IMR-90 (cell line): ENCODE results near the gene AMER2. TPM values are rescaled to one million over a fixed set of nuclear protein-coding genes. Genes with fewer than 3 reads are reported as not detected.

Source experiments
- ATAC-seq: fragments of 200-7000 bp; cut with Tn5 transposase; 2 replicates; pipeline ENCODE4 v1.9.1; 2020; ENCODE audit warnings: low read depth, mild to moderate bottlenecking, moderate library complexity
- BruUV-seq: library from RNA; stranded (reverse); fragments of 400-500 nt; replicated peaks from 2 replicates; lab custom pipeline; 2021; lab: Mats Ljungman, UMichigan
- CTCF ChIA-PET: fragments of 300-600 bp; formaldehyde crosslinking; extraction: SDS; loops from one replicate; lab custom pipeline; 2021; ENCODE audit warnings: antibody characterized with exemption; lab: Yijun Ruan, JAX
- POLR2A ChIA-PET: fragments of 300-600 bp; sonication (Branson Sonifier 250); formaldehyde crosslinking; loops from one replicate; lab custom pipeline; 2022; ENCODE audit warnings: antibody characterized with exemption; ENCODE audit not compliant: unreplicated experiment; lab: Charles Lee
- DNase-seq: peaks from one replicate; pipeline ENCODE4 v3.0.0; 2013
- H2AFZ ChIP-seq: replicated peaks from 2 replicates; pipeline ENCODE3; 2013; ENCODE audit warnings: low read length, mild to moderate bottlenecking; ENCODE audit not compliant: poor library complexity
- H2AK5ac ChIP-seq: 2 replicates; pipeline ENCODE4 v1.6.1; 2013; ENCODE audit warnings: low read depth, low read length, inconsistent platforms
- H2AK9ac ChIP-seq: replicated peaks from 2 replicates; pipeline ENCODE3; 2013; ENCODE audit warnings: mild to moderate bottlenecking, low read depth, low read length, moderate library complexity; ENCODE audit not compliant: poor library complexity
- H2BK120ac ChIP-seq: 2 replicates; pipeline ENCODE4 v1.6.1; 2013; ENCODE audit warnings: low read depth, low read length, inconsistent platforms
- H2BK15ac ChIP-seq: 3 replicates; pipeline ENCODE4 v1.6.1; 2013; ENCODE audit warnings: low read depth, low read length, inconsistent platforms
- H2BK20ac ChIP-seq: 2 replicates; pipeline ENCODE4 v1.6.1; 2013; ENCODE audit warnings: low read depth, mild to moderate bottlenecking, inconsistent platforms, low read length, moderate library complexity
- H2BK5ac ChIP-seq: 2 replicates; pipeline ENCODE4 v1.6.1; 2013; ENCODE audit warnings: mild to moderate bottlenecking, low read depth, low read length, inconsistent platforms; ENCODE audit not compliant: poor library complexity, severe bottlenecking
- H3K14ac ChIP-seq: replicated peaks from 2 replicates; pipeline ENCODE4 v1.6.1; 2013; ENCODE audit warnings: low read depth, low read length, inconsistent platforms
- H3K18ac ChIP-seq: 2 replicates; pipeline ENCODE4 v1.6.1; 2013; ENCODE audit warnings: low read depth, low read length, control low read depth
- H3K23ac ChIP-seq: 2 replicates; pipeline ENCODE4 v1.6.1; 2013; ENCODE audit warnings: low read depth, low read length, inconsistent platforms
- H3K27ac ChIP-seq: 2 replicates; pipeline ENCODE4 v1.5.1; 2013; ENCODE audit warnings: mild to moderate bottlenecking, control low read depth, low read length; ENCODE audit not compliant: insufficient read depth
- H3K27me3 ChIP-seq: 2 replicates; pipeline ENCODE4 v1.6.1; 2013; ENCODE audit warnings: low read length; ENCODE audit not compliant: control insufficient read depth, insufficient read depth
- H3K36me3 ChIP-seq: 2 replicates; pipeline ENCODE4 v1.6.1; 2013; ENCODE audit warnings: low read length, mixed read lengths; ENCODE audit not compliant: control insufficient read depth, insufficient read depth
- H3K4ac ChIP-seq: 2 replicates; pipeline ENCODE4 v1.6.1; 2013; ENCODE audit warnings: low read depth, low read length, inconsistent platforms
- H3K4me1 ChIP-seq: 2 replicates; pipeline ENCODE4 v1.6.1; 2013; ENCODE audit warnings: low read length, mixed read lengths; ENCODE audit not compliant: control insufficient read depth, insufficient read depth
- H3K4me2 ChIP-seq: 2 replicates; pipeline ENCODE4 v1.6.1; 2013; ENCODE audit warnings: low read depth, mild to moderate bottlenecking, control low read depth, low read length, moderate library complexity
- H3K4me3 ChIP-seq: 2 replicates; pipeline ENCODE4 v1.5.1; 2013; ENCODE audit warnings: low read depth, mild to moderate bottlenecking, control low read depth, low read length, moderate library complexity; ENCODE audit not compliant: insufficient read depth
- H3K56ac ChIP-seq: 2 replicates; pipeline ENCODE4 v1.6.1; 2013; ENCODE audit warnings: low read length, inconsistent platforms; ENCODE audit not compliant: insufficient read depth; ENCODE audit errors: extremely low read depth
- H3K79me1 ChIP-seq, 2 experiments: 2 replicates each; pipeline ENCODE4 v1.6.1; 2013; ENCODE audit warnings: low read length in 2 of 2, inconsistent platforms in 1 of 2, low read depth in 1 of 2
- H3K9ac ChIP-seq: 2 replicates; pipeline ENCODE4 v1.6.1; 2013; ENCODE audit warnings: low read depth, low read length, control low read depth
- H3K9me1 ChIP-seq: 2 replicates; pipeline ENCODE4 v1.6.1; 2013; ENCODE audit warnings: low read length, inconsistent platforms; ENCODE audit not compliant: insufficient read depth
- H3K9me3 ChIP-seq: 2 replicates; pipeline ENCODE4 v1.6.1; 2013; ENCODE audit warnings: low read length; ENCODE audit not compliant: control insufficient read depth, insufficient read depth
- H4K20me1 ChIP-seq: 2 replicates; pipeline ENCODE4 v1.6.1; 2013; ENCODE audit warnings: low read length, inconsistent platforms; ENCODE audit not compliant: insufficient read depth
- H4K5ac ChIP-seq: 2 replicates; pipeline ENCODE4 v1.6.1; 2013; ENCODE audit warnings: mild to moderate bottlenecking, low read depth, low read length, control low read depth
- H4K8ac ChIP-seq, 2 experiments: 2 replicates each; pipeline ENCODE4 v1.6.1; 2013; ENCODE audit warnings: low read depth in 2 of 2, low read length in 2 of 2, control low read depth in 1 of 2, inconsistent platforms in 1 of 2
- H4K91ac ChIP-seq: 2 replicates; pipeline ENCODE4 v1.6.1; 2013; ENCODE audit warnings: low read depth, low read length, inconsistent platforms; ENCODE audit not compliant: insufficient read depth
- BHLHE40 ChIP-seq: fragments of 150-350 bp; IDR thresholded peaks from 2 replicates; pipeline ENCODE4 v1.6.1; 2016; ENCODE audit warnings: mild to moderate bottlenecking, low read depth, low read length
- CEBPB ChIP-seq: IDR thresholded peaks from 2 replicates; pipeline ENCODE4 v1.6.1; 2012; ENCODE audit warnings: low read depth, low read length, improper control_type of control experiment
- CHD1 ChIP-seq: IDR thresholded peaks from 2 replicates; pipeline ENCODE4 v1.6.1; 2012; ENCODE audit warnings: low read depth, low read length, improper control_type of control experiment
- FOS ChIP-seq: fragments of 150-350 bp; IDR thresholded peaks from 2 replicates; pipeline ENCODE4 v1.6.1; 2016; ENCODE audit warnings: low read depth, low read length
- MAFK ChIP-seq: IDR thresholded peaks from 2 replicates; pipeline ENCODE4 v1.6.1; 2012; ENCODE audit warnings: low read depth, low read length, improper control_type of control experiment
- MAZ ChIP-seq: IDR thresholded peaks from 2 replicates; pipeline ENCODE4 v1.6.1; 2012; ENCODE audit warnings: low read depth, mild to moderate bottlenecking, low read length, improper control_type of control experiment, moderate library complexity, borderline replicate concordance
- MXI1 ChIP-seq: IDR thresholded peaks from 2 replicates; pipeline ENCODE4 v1.6.1; 2012; ENCODE audit warnings: low read depth, mild to moderate bottlenecking, low read length, moderate library complexity, borderline replicate concordance
- NFE2L2 ChIP-seq: fragments of 150-350 bp; IDR thresholded peaks from 2 replicates; pipeline ENCODE4 v1.6.1; 2016; ENCODE audit warnings: low read depth, mild to moderate bottlenecking, low read length
- RAD21 ChIP-seq: IDR thresholded peaks from 2 replicates; pipeline ENCODE4 v1.6.1; 2012; ENCODE audit warnings: low read length, improper control_type of control experiment
- RCOR1 ChIP-seq: IDR thresholded peaks from 2 replicates; pipeline ENCODE4 v1.6.1; 2012; ENCODE audit warnings: mild to moderate bottlenecking, low read length, improper control_type of control experiment; ENCODE audit not compliant: insufficient replicate concordance
- RFX5 ChIP-seq: IDR thresholded peaks from 2 replicates; pipeline ENCODE4 v1.8.0; 2012; ENCODE audit warnings: low read depth, mild to moderate bottlenecking, low read length, moderate library complexity
- WGBS, 2 experiments: methylation state at CpG; one replicate each; pipeline versions ENCODE4 v1.1.5 to v1.1.7; 2013; ENCODE audit warnings: missing lambda C conversion rate in 2 of 2; ENCODE audit not compliant: insufficient read length in 1 of 2; ENCODE audit errors: extremely low coverage in 2 of 2; 5-methylcytosine and 5-hydroxymethylcytosine counted together
- dilution Hi-C: fragments of 300-500 bp; cut with HindIII; formaldehyde crosslinking; loops from one replicate; pipeline ENCODE4 v1.14.3; 2018; ENCODE audit warnings: low sequenced_read_pairs; ENCODE audit not compliant: unreplicated experiment
- in situ Hi-C: fragments of 300-500 bp; cut with MboI; formaldehyde crosslinking; loops from 3 replicates; pipeline ENCODE4 v1.14.3; 2019; ENCODE audit warnings: low sequenced_read_pairs, inconsistent platforms, mixed read lengths
- intact Hi-C: fragments of 100-400 bp; cut with micrococcal nuclease; formaldehyde crosslinking; loops from 2 replicates; pipeline ENCODE4 v1.10.0; 2022
- polyA plus RNA-seq, 3 experiments: library from polyadenylated mRNA; depleted of rRNA; stranded (reverse); fragments of >200 nt; gene quantifications; 2 replicates each; pipeline ENCODE4 v1.2.3, GENCODE V29; 2012; ENCODE audit warnings: low replicate concordance in 1 of 3
- total RNA-seq: library from RNA; depleted of rRNA; stranded (reverse); fragments of >200 nt; gene quantifications from 2 replicates; pipeline ENCODE4 v1.2.3, GENCODE V29; 2012
- TF ChIP-seq, protein P1 (sequence below): fragments of 150-350 bp; IDR thresholded peaks from 2 replicates; pipeline ENCODE4 v1.6.1; 2016; ENCODE audit warnings: low read depth, mild to moderate bottlenecking, low read length, moderate library complexity, borderline replicate concordance
- TF ChIP-seq, protein P2 (sequence below): fragments of 150-350 bp; IDR thresholded peaks from 2 replicates; pipeline ENCODE4 v1.6.1; 2017; ENCODE audit warnings: mild to moderate bottlenecking, antibody characterized with exemption, low read length, low read depth

Gene AMER2
- total and polyA plus RNA-seq, 2 of the 4 experiments (the other 2 are of a cell fraction) = not detected

DNA sequence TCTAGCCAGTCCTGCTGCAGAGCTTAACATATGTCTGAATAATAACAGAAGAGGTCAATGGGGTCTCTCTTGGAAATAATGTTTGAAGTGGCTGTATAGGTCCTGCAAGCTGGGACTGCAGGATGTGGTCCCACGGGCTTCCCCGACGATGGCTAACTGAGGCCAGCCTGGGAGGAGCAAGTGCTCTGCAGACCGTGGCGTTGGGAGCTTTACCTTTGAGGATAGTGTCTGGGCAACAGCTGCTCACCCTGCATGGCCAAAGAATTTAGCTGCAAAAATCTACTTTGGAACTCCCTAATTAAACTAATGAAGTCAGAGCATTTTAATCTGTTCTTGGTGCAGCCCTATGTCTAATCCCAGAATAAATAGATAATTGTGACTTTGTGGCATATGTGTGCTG lies 18.2 kb upstream of the AMER2 start:
- no peak overlapping the region for H2AK9ac ChIP-seq
- H3K4me1 ChIP-seq = no peaks in the 10 kb centered on the region
- H3K4ac ChIP-seq = no peak overlapping the region
- no peak overlapping the region for H3K23ac ChIP-seq
- no peaks in the 10 kb centered on the region for H4K20me1 ChIP-seq
- no peak overlapping the region for H3K56ac ChIP-seq
- H2BK15ac ChIP-seq = no peak overlapping the region
- no peak overlapping the region for H2BK5ac ChIP-seq
- no peaks in the 10 kb centered on the region for H3K9me1 ChIP-seq
- no peak overlapping the region for H4K5ac ChIP-seq
- H3K18ac ChIP-seq = no peak overlapping the region
- WGBS, 2 experiments = no CpG with 5 or more reads among the region's 5 CpGs
- DNase-seq = no peak
- POLR2A ChIA-PET = no interaction called here
- H3K9me3 ChIP-seq = no peaks in the 10 kb centered on the region
- no TSS peak for BruUV-seq
- intact Hi-C loops (no loop called here), dilution Hi-C loops (no loop called here), in situ Hi-C loops (no loop called here)
- no peak overlapping the region for H3K4me3 ChIP-seq
- TF ChIP-seq RCOR1 (no peak), NFE2L2 (no peak), CEBPB (no peak), FOS (no peak), MXI1 (no peak), CHD1 (no peak), BHLHE40 (no peak), RAD21 (no peak), MAFK (no peak), MAZ (no peak), RFX5 (no peak)
- TF ChIP-seq, protein P1, sequence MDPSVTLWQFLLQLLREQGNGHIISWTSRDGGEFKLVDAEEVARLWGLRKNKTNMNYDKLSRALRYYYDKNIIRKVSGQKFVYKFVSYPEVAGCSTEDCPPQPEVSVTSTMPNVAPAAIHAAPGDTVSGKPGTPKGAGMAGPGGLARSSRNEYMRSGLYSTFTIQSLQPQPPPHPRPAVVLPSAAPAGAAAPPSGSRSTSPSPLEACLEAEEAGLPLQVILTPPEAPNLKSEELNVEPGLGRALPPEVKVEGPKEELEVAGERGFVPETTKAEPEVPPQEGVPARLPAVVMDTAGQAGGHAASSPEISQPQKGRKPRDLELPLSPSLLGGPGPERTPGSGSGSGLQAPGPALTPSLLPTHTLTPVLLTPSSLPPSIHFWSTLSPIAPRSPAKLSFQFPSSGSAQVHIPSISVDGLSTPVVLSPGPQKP = no peak
- TF ChIP-seq, protein P2, sequence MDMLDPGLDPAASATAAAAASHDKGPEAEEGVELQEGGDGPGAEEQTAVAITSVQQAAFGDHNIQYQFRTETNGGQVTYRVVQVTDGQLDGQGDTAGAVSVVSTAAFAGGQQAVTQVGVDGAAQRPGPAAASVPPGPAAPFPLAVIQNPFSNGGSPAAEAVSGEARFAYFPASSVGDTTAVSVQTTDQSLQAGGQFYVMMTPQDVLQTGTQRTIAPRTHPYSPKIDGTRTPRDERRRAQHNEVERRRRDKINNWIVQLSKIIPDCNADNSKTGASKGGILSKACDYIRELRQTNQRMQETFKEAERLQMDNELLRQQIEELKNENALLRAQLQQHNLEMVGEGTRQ = no peak
- no peak overlapping the region for H2BK120ac ChIP-seq
- no peak overlapping the region for H3K9ac ChIP-seq
- H2AFZ ChIP-seq = no peak overlapping the region
- CTCF ChIA-PET = no interaction called here
- H4K91ac ChIP-seq = no peak overlapping the region
- H2BK20ac ChIP-seq = no peak overlapping the region
- no peaks in the 10 kb centered on the region for H3K36me3 ChIP-seq
- no peak for ATAC-seq
- no peak overlapping the region for H4K8ac ChIP-seq
- no peak overlapping the region for H3K27ac ChIP-seq
- H3K4me2 ChIP-seq = no peak overlapping the region
- H3K14ac ChIP-seq = no peak overlapping the region
- no peak overlapping the region for H2AK5ac ChIP-seq
- peaks cover 9% of the 10 kb centered on the region for H3K27me3 ChIP-seq
- no peaks in the 10 kb centered on the region for H3K79me1 ChIP-seq
